GM18511 (cell line): ENCODE data around the gene PLSCR3.

Experiments used
- ATAC-seq: cut with Tn5 transposase; IDR thresholded peaks from one replicate; pipeline ENCODE4 v1.9.1; 2021; ENCODE audit warnings: mild to moderate bottlenecking, moderate library complexity; ENCODE audit not compliant: unreplicated experiment

PLSCR3 gene

GRCh38 chr17:7394452-7395191 is at the start of gene PLSCR3:
TSS of gene PLSCR3 (minus strand) at chr17:7394525. CDS start at chr17:7394110, 415 bp downstream.
- peak; percentile 78 for ATAC-seq

GRCh38 chr17:7443499-7444485 is 49.5 kb upstream of the PLSCR3 start:
- ATAC-seq: no peak

GRCh38 chr17:7442142-7442541 is 47.8 kb upstream of the PLSCR3 start:
- no peak for ATAC-seq

GRCh38 chr17:7441266-7441665 is 46.9 kb upstream of the PLSCR3 start:
- ATAC-seq: no peak

GRCh38 chr17:7440834-7441195 is 46.5 kb upstream of the PLSCR3 start:
- ATAC-seq: no peak

GRCh38 chr17:7440113-7440833 is 45.9 kb upstream of the PLSCR3 start:
- no peak for ATAC-seq

GRCh38 chr17:7439462-7440112 is 45.3 kb upstream of the PLSCR3 start, which contains the start of gene FGF11:
TSS of gene FGF11 (plus strand) at chr17:7439512. CDS start at chr17:7439621, 109 bp downstream.
- no peak for ATAC-seq

- ATAC-seq: no peak
These were observed 44.5 kb upstream of the PLSCR3 start for GRCh38 chr17:7438656-7439460.

- no peak for ATAC-seq
These were observed 43.8 kb upstream of the PLSCR3 start for GRCh38 chr17:7437950-7438614.

GRCh38 chr17:7437369-7437863 is 43.1 kb upstream of the PLSCR3 start:
- no peak for ATAC-seq

GRCh38 chr17:7436556-7437368 is 42.4 kb upstream of the PLSCR3 start:
- ATAC-seq: no peak

GRCh38 chr17:7435676-7436555 is 41.6 kb upstream of the PLSCR3 start:
- peak; percentile 27 for ATAC-seq

- ATAC-seq: no peak
These were observed 38.0 kb upstream of the PLSCR3 start for GRCh38 chr17:7432296-7432695.

GRCh38 chr17:7431231-7431630 is 36.9 kb upstream of the PLSCR3 start:
- ATAC-seq: no peak

- no peak for ATAC-seq
These were observed 35.4 kb upstream of the PLSCR3 start for GRCh38 chr17:7429722-7430121.

GRCh38 chr17:7428557-7428956 is 34.2 kb upstream of the PLSCR3 start, which contains the start of gene SPEM3:
TSS of gene SPEM3 (plus strand) at chr17:7428857. CDS start at chr17:7428903, 46 bp downstream.
- no peak for ATAC-seq

- ATAC-seq: no peak
These were observed 33.2 kb upstream of the PLSCR3 start for GRCh38 chr17:7427549-7427948.
